NCI-H526 (cell line): ENCODE results near the gene NR1H4.
"Not testable (repeated sequence)": the region's sequence is repeated elsewhere in the genome, so short reads cannot be mapped to it uniquely, and the experiment has no call there.

ENCODE experiments used
- DNase-seq, 2 experiments: peaks; one replicate each; lab custom pipeline; 2025; lab: John Stamatoyannopoulos, UW

Gene NR1H4

DNA sequence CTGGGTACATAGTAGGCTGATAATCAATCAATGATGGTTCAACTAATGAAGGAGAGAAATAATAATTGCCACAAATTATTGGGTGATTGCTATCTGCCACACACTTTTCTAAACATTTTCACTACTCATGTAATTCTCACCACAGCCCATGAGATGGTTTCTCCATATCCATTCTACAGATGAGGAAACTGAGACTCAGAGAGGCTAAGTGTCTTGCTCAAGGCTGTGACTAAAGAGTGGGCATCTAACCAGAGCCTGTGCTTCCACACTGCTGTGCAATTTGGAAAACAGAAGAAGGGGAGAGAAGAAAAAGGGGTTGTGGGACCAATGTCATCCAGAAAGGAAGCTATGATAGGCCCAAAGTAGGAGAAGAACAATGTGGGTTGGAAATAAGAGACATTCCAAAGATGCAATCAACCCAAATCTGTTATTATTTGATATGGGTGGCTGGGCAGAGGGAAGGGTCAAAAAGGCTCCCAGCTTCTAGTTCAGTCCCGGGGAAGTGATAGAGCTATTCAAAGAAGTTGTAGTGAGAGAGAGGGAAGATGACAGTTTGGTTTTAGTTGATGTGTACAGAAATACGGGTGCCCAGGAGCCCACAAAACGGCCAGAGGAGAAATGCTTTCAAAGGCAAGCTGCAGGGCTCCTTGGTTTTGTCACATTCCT, 483 bp upstream of the NR1H4 start:
- DNase-seq, result no peak

DNA sequence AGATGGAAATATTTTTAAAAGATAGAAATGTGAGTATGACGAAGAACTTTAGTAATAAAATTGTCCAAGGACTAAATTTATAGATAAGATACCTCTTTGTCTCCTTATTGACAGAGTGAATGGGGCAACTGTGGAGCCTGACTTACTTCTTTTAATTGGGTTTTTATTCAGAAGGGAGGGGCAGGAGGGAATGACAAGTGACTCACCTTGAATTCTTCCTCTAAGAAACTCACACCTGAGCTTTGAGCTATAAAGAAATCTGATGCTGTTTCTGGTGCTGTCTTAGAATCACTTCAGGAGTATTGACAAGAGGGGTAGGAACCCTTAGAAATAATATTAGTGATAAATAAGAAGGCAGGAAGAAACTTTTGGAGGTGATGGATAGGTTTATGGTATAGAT, 951 bp downstream of the NR1H4 start:
- no peak for DNase-seq

DNA sequence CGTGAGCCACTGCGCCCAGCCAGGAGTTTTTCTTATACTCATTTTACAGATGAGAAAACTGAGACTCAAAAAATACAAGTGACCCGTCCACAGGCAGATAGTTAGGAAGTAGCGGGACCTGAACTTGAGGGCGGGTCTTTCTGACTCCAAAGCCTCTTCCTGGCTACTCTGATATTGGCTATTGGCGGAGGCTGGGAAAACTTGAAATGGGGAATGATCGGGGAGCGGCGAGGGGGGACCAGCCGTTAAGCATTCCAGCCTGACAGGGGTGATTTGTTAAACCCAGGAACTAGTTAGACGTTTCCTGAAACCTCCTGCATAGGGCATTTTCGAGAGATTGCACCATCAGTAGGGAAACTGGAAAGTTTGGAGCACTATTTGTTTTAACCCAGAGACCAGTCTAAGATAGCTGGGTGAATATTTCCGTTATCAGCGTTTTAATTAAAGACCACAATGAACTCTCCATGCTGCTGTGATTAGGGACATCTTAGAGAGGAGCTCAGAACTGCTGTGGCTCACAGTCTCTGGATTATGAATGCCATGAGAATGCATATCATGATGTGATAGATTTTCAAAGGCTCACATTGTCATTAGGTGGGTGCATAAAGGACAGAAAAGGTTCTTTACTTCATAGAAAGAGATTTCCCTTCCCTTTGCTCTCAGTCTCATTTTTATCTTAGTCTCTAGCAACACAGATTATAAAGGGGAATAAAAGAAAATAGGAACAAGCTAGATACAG, 2.5 kb downstream of the NR1H4 start:
- no peak for DNase-seq

DNA sequence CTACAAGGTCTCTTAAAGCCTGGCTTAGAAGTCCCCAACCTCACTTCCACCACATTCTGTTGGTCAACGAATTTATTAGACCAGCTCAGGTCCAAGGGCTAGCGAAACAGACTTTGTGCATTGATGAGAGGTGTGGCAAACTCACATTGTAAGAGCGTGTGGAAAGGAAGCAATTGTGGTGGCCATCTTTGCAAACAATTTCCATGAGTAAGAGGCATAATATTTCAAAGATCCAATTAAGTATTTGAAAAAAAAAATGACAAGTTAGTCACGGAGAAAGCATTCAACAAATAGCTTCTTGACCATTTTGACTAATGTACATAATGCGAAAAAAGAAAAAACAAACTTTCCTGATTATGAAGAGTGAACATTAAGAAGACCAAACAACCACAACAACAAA, 7.4 kb downstream of the NR1H4 start:
- DNase-seq, result no peak

DNA sequence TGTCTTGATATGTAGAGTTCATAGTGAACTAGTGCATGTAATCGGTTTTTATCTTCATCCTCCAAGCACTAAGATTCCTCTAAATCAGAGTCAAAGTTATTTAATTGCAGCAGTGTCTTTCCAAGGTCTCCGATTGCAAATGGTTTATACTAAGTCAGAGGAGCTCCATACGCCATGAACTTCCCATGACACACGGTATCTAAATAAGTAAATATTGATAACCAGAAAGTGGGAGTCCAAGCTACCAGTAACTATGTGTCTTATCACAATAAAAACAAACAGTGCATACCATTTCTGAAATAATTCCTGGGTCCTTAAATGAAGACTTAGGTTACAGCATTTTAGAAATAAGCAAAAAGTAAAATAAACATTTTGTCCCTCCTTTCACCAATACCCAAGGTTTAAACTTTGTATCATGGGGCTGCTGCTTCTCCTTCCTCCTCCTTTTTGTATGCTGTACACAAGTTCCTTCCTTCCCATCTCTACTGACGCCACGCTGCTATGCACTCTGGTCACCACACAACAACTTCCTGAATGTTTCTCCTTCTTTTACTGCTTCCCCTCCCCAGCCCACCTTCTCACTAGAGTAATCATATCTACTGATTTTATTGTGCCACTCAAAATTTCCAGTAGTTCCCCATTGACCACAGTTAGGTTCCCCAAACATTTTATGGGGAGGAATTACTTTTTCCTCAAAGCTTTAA, 10.7 kb downstream of the NR1H4 start:
- DNase-seq, result no peak

DNA sequence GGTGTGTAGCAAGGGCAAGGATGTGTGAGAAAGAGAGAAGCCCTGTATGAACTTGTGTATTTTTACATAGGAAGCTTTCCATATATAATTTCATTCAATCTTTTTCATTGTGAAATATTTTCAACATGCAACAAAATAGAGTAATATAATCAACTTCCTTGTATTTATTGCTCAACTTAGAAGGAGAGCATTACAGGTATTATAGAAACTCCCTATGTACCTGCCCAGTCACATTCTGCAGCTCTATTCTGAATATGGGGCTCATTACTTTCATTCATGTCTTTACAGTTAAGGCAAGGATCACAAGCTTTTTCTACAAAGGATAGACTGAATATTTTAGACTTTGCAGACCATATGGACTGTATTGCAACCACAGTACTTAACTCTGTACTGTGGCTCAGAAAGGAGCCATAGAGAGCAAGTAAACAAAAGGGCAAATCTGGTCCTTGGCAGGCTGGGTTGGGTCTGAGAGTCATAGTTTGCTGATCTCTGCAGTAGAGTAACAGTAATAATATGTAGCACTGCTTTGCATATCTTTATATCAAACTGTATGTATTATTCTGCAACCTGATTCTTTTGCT, 11.3 kb downstream of the NR1H4 start:
- no peak for DNase-seq

DNA sequence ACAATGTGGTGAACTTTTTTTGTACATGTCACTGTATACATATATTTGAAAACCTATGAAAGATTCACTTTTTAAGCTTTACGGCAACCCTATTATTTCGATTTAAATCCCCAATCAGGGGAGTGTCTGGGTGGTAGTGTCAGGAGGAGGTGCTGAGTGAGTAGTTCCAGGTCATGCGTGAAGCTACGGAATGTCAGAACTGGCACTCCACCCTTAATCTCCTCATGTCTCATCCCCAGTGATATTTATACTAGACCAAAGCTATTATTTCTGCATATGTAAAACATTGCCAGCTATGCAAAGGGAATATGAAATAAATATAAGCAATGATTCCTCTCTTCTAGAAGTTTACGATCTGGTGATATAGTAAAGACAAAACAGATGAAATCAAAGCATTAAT, 12.3 kb downstream of the NR1H4 start:
- DNase-seq, result peak in 1 of 2 experiments; percentile 14

DNA sequence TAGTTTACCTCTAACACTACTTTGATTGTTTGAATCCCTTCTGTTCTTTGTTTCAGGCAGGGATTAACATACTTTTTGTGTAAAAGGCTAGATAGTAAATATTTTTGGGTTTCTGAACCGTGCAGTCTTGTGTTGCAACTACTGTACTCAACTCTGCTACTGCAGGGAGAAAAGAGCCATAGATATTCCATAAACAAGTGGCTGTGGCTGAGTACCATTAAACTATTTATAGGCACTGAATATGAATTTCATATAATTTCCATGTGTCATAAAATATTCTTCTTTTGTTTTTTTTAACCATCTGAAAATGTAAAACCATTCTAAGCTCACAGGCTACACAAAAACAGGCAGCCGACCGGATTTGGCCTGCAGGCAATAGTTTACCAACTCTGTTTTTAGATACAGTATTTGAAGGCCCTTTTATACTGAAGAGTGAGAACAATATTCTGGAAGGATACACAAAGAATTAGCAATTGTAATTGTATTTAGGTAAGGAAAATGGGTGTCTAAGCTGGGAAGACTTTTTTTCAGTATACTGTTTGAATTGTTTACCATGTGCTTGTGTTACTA, 15.7 kb downstream of the NR1H4 start:
- DNase-seq, result peak in 1 of 2 experiments; percentile 22

DNA sequence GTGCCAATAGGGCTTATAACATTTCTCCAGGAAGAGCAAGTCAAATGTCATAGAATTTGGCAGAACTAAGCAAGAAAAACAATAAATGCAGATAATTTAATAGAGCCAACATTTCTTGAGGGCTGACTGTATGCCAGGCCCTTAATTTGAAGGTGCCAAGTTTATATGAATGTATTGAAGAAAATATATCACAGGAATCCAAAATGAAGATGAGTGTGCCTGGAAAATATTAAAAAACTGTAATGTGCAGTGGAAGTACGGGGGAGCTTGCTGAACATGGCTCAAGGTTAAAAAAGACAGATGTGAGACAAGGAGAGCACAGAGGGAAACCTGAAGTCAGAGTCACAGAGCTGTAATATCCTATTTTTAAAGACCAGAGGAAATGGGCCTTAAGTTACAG, 16.4 kb downstream of the NR1H4 start:
- no peak for DNase-seq

DNA sequence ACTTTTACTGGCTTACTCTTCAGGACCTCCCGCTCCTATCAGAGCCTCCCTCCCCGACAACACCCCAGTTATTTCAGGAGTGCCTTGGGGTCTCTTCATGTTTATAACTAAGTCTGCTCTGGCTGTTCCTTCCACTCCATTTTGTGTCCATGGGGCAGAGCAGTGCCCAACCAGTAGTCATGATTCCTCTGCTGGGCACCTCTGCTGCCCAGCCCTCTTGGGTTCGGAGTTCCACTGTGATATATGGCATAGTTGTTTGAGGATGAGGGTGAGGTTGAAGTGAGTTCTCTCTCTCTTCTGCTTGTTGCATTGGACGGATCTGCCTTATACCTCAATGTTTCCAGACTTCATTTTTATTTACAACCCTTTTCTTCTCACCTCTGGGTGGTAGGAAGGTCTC, 17.4 kb downstream of the NR1H4 start:
- DNase-seq, result no peak

DNA sequence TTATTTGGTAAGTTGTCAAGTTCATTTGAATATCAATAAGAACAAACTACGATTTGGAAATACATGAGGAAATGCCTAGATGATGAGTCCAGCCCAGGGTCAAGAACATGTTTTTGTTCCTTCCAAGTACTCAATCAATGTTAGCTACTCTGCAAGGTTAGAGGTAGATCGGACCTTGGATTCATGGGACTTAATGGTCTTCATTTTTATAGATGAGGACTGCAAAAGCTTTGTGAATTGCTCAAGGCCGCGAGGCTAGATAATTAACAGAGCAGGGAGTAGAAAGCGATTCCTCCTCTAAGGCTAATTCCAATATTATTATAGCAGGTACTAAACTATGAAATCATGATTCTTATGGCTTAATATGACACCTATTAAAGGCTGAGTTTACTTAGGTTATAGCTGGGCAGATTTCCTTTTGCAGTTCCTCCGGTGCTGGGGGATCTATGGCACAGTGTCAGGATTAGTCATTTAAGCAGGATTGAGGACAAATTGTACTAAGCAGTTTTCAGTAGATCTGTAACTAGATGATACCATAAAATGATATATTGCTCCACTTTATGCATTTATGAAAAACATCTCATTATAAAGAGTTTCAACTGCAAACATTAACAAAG, 19.8 kb downstream of the NR1H4 start:
- no peak for DNase-seq

DNA sequence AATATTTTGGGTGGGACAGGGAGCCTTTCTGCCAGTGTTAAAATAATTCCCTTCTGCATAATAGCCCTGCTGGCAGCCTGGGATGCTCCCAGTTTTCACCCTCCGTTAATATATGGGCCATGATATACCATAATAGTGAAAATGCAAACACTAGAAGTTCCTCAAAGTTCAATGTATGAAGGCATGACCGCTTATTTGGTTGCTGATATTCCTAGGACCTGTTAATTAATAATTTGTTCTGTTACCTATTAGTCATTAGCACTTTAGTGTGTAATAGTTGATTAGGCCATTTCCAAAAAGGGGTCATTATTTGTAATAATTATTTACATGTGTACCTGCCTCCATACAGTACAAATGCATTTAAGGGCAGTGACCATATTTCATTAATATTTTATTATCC, 20.4 kb downstream of the NR1H4 start:
- no peak for DNase-seq

DNA sequence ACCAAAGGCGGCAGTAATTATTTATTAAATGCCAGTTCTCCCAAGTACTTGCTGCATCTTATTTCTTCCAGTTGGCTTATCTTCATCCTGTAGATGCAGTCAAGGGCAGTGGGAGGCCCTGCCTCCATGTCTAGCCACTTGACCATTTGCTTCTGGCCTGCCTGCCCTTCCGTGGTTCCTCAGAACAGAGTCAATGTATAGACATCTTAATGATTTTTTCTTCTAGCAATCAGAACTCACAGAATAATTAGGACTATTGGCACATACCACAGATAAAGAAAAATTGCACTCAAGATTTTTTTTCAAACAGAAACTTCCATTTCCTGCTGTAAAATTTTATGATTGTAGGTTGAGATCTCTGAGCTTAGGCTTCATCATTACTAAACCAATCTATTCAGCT, 20.9 kb downstream of the NR1H4 start:
- DNase-seq, result no peak

DNA sequence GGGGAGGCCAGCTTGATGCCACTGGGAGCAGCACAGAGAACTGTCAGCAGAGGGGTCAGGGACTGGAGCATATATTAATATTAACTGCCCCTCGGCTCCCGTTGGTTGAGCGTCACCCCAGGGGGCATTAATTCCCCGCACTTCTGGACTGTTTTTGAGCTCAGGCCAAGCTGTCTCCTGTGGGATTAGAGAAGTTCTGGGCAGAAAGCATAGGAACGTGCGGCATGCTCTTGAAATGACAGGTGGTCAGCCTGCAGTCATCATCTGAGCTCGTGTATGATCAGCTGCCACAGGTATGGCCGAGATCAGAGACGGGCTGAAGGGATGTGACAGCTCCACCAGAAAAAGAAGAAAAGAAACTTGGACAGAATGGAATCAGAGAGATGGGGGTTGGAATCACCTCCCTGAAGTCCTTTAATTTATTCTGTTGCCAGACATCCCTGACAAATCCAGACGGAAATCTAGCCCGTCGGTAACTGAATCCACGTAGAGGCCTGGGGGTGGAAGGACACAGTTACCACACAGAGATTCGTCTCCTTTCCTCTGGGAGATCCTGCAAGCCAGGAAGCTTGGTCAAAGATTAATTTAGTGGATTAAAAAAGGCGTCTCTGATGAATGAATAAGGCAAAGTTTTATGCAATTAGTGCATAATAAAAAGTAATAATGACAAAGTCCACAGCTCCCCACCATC, 23.6 kb downstream of the NR1H4 start:
- no peak for DNase-seq

DNA sequence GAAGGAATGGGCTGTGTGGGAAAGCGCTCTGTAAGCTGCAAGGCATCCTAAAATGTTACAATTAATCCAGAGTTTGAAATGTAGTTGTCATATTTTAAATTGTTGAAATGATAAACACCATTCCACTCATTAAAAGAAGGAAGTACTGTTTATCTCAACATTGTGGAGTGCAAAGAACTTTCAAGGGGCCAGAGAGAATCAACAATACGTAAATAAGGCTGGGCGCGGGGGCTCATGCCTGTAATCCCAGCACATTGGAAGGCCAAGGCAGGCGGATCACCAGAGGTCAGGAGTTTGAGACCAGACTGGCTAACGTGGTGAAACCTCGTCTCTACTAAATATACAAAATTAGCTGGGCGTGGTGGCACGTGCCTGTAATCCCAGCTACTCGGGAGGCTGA, 24.5 kb downstream of the NR1H4 start:
- no peak for DNase-seq

DNA sequence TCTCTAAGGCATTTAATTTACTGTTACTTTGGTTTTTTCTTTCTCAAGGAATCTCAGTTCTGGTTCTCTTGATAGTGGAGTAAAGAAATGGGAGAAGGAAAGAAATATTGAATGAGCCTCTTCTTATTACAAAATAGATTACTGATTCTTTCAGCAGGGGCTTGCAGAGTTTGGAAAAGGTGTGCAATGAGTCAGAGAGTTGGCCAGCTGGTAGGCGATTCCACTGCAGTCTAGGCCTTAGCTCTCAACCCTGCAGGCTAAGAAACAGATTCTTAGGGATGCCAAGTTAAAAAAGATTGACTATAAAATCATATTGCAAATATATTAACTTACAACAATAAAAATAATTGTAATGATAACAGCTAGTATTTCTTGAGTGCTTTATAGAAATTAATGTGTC, 25.8 kb downstream of the NR1H4 start:
- no peak for DNase-seq

DNA sequence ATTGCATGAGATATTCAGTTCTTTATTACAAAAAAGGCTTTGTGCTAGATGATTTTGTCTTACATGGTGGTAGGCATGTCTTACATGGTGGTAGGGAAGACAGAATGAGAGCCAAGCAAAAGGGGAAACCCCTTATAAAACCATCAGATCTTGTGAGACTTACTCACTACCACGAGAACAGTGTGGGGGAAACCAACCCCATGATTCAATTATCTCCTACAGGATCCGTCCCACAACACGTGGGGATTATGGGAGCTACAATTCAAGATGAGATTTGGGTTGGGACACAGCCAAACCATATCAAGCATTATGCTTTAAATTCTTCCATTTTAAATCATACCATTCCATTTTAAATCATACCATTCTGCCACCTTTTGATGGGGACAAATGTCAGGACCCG, 29.1 kb downstream of the NR1H4 start:
- DNase-seq, result not testable (repeated sequence)

DNA sequence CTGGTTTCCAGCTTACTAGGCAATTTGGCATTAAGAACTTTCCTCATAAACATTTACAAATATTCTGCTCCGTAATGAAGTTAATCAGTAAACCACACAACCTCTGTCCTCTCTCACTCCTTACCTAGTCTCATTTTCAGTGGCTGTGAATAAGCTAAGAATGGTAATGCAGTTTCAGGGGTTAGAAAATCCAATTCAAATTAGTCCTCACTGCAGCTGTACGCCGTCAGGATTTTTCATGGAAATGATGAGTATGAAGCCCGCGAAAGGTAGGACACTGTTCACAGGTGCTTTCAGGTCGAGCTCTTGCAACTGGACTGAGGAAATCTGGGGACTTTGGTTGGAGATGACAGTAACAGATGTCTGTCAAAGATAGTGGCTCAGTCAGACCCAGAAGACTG, 29.6 kb downstream of the NR1H4 start:
- DNase-seq, result no peak

DNA sequence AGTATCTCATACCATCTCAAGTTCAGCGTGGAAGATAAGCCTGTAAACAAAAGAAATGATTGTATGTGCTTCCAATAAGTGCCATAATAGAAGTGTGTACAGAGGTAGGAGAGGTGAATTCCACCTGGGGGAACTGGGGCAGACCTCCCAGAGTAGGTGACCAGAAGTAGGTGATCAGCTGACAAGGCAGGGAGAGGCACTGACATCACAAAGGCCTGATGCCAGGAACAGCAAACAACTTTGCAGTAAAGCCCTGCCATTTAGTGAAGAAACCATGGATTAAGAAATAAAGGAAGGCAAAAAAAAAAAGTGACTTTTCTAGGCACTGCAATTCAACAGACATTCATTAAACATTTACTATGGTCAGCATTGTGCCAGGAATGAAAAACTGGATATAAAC, 31.1 kb downstream of the NR1H4 start:
- DNase-seq, result no peak

DNA sequence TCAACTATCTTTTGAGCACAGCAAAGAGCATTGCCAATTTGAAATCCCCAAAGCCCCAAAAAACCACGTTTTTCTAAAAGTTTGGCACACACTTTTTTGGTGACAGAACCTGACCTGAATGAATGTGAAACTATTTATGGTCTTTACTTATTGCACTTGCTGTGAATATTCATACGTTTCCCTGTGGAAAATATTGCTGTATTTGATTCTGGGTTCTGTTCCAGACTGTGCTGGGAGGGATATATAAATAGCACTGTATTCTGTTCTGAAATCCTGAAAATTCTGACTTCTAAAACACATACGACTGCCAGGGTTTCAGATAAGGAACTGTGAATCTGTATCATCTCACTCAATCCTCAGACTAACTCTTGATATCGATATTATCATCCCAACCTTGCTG, 35.1 kb downstream of the NR1H4 start:
- DNase-seq, result no peak

DNA sequence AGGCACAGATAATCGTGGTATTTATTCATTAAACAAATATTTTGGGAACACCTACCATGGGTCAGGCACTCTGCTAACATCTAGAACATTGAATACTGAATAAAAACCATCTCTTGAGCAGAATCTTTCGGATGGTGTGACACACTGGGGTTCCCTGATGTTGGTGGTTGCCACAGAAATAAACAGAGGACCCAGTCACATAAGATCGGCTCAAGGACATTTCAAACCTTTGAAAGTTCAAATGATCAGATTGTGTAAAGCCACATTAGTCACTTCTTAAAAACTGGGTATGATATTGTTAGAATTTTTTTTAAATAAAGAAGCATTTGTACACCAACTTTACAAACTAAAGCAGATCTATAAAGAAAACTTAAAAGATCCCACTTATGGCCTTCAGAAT, 39.0 kb downstream of the NR1H4 start:
- no peak for DNase-seq

DNA sequence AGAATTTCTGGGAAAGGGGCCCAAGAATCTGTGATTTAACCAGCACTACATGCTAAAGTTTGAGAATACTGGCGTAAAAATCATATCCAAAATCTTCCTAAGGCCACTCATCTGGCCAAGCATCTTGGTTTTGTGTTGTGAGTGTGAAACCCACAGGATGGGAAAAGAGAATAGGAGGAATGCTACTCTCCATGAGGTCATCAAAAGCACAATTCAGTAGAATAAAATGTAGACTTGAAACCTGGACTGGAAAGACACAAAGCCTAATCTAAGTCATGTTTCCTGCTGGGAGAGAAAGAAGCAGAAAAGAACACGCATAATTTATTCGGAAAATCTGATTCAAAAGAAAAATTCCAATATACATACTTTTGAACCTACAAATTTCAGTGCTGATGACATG, 42.3 kb downstream of the NR1H4 start:
- no peak for DNase-seq
